Measurements from ENCODE around the gene ODAD2. TPM values are rescaled to one million over a fixed set of nuclear protein-coding genes. Genes with fewer than 3 reads are reported as not detected.

Gene ODAD2
- total and polyA plus RNA-seq, 2 experiments from 2014 or later: 0.63 to 0.68 TPM

GRCh38 chr10:27792216-27792615 is 206.7 kb downstream of the ODAD2 start:
- Histone ChIP-seq H3K4me3 (no peak overlapping the region), H3K27me3 (no peaks in the 10 kb centered on the region), H3K27ac (no peak overlapping the region), H3K4me1 (ENCODE audit: low read depth) (no peaks in the 10 kb centered on the region), H3K9me3 (ENCODE audit: low read depth) (no peaks in the 10 kb centered on the region), H3K36me3 (no peaks in the 10 kb centered on the region)
- DNase-seq (ENCODE audit: low read depth in 1 of 2, low spot score in 1 of 2): no peak
- no peak for TF ChIP-seq CTCF (IDR thresholded peaks at IDR 0.05; ENCODE audit: low read depth, low read length)

- Histone ChIP-seq H3K9me3 (ENCODE audit: low read depth) (no peaks in the 10 kb centered on the region), H3K27ac (no peak overlapping the region), H3K4me1 (ENCODE audit: low read depth) (no peaks in the 10 kb centered on the region), H3K4me3 (no peak overlapping the region), H3K27me3 (no peaks in the 10 kb centered on the region), H3K36me3 (no peaks in the 10 kb centered on the region)
- TF ChIP-seq CTCF (IDR thresholded peaks at IDR 0.05; ENCODE audit: low read depth, low read length): no peak
- DNase-seq (ENCODE audit: low read depth in 1 of 2, low spot score in 1 of 2): no peak
These were observed 214.6 kb downstream of the ODAD2 start for GRCh38 chr10:27784272-27784671.

- Histone ChIP-seq H3K9me3 (ENCODE audit: low read depth) (no peaks in the 10 kb centered on the region), H3K36me3 (no peaks in the 10 kb centered on the region), H3K27me3 (no peaks in the 10 kb centered on the region), H3K4me3 (no peak overlapping the region), H3K27ac (no peak overlapping the region), H3K4me1 (ENCODE audit: low read depth) (no peaks in the 10 kb centered on the region)
- TF ChIP-seq CTCF (IDR thresholded peaks at IDR 0.05; ENCODE audit: low read depth, low read length): no peak
- DNase-seq (ENCODE audit: low read depth in 1 of 2, low spot score in 1 of 2): peak; percentile 8 to 34
These were observed 215.2 kb downstream of the ODAD2 start for GRCh38 chr10:27783660-27784059.

- DNase-seq (ENCODE audit: low read depth in 1 of 2, low spot score in 1 of 2): no peak
- H3K27ac ChIP-seq: no peak overlapping the region
- no peaks in the 10 kb centered on the region for H3K36me3 ChIP-seq
- no peak for TF ChIP-seq CTCF (IDR thresholded peaks at IDR 0.05; ENCODE audit: low read depth, low read length)
- H3K9me3 ChIP-seq (ENCODE audit: low read depth): no peaks in the 10 kb centered on the region
- H3K4me1 ChIP-seq (ENCODE audit: low read depth): no peaks in the 10 kb centered on the region
- no peak overlapping the region for H3K4me3 ChIP-seq
- H3K27me3 ChIP-seq: no peaks in the 10 kb centered on the region
These were observed 219.3 kb downstream of the ODAD2 start for GRCh38 chr10:27779462-27780015.

GRCh38 chr10:27774831-27775230 is 224.0 kb downstream of the ODAD2 start:
- Histone ChIP-seq H3K4me1 (ENCODE audit: low read depth) (no peaks in the 10 kb centered on the region), H3K4me3 (no peak overlapping the region)

More at GRCh38 chr10:27774831-27775230, 224.0 kb downstream of the ODAD2 start:
- Histone ChIP-seq H3K36me3 (no peaks in the 10 kb centered on the region), H3K9me3 (ENCODE audit: low read depth) (no peaks in the 10 kb centered on the region), H3K27me3 (no peaks in the 10 kb centered on the region), H3K27ac (no peak overlapping the region)
- no peak for TF ChIP-seq CTCF (IDR thresholded peaks at IDR 0.05; ENCODE audit: low read depth, low read length)
- no peak for DNase-seq (ENCODE audit: low read depth in 1 of 2, low spot score in 1 of 2)

All from cardiac muscle cell (in vitro differentiated cells and primary cell).